SKM-1 (cell line): ENCODE data around the gene FUT7.
"Not testable (repeated sequence)": the region's sequence is repeated elsewhere in the genome, so short reads cannot be mapped to it uniquely, and the experiment has no call there.

Source experiments
- DNase-seq: peaks from one replicate; lab custom pipeline; 2025; ENCODE audit not compliant: unreplicated experiment; lab: John Stamatoyannopoulos, UW

Gene FUT7

GRCh38 chr9:137006116-137007003 lies 25.5 kb downstream of the FUT7 start:
- no peak for DNase-seq

GRCh38 chr9:137004285-137004684 lies 27.6 kb downstream of the FUT7 start:
- DNase-seq: not testable (repeated sequence)

GRCh38 chr9:137002646-137003041 lies 29.2 kb downstream of the FUT7 start:
- no peak for DNase-seq

GRCh38 chr9:137001857-137002645 lies 29.8 kb downstream of the FUT7 start:
- no peak for DNase-seq

- peak; percentile 85 for DNase-seq
Measured at GRCh38 chr9:137000177-137000930, 31.5 kb downstream of the FUT7 start.

GRCh38 chr9:136997830-136998234 lies 34.1 kb downstream of the FUT7 start:
- no peak for DNase-seq

GRCh38 chr9:136997371-136997770 lies 34.5 kb downstream of the FUT7 start:
- DNase-seq: no peak

GRCh38 chr9:136996361-136997292 lies 35.3 kb downstream of the FUT7 start, which contains the start of gene CLIC3:
Gene CLIC3 (minus strand): TSS chr9:136996568. CDS start chr9:136996543, 25 bp downstream.
- no peak for DNase-seq

GRCh38 chr9:136995772-136996311 lies 36.0 kb downstream of the FUT7 start:
- no peak for DNase-seq

- no peak for DNase-seq
Measured at GRCh38 chr9:136995362-136995761, 36.5 kb downstream of the FUT7 start.

- no peak for DNase-seq
Measured at GRCh38 chr9:136994888-136995230, 37.0 kb downstream of the FUT7 start.

GRCh38 chr9:136994180-136994887 lies 37.6 kb downstream of the FUT7 start:
- DNase-seq: no peak

- DNase-seq: no peak
Measured at GRCh38 chr9:136992819-136993369, 39.0 kb downstream of the FUT7 start.

- peak; percentile 85 for DNase-seq
Measured at GRCh38 chr9:136991993-136992818, 39.7 kb downstream of the FUT7 start, which contains the start of gene PAXX. Gene PAXX (plus strand): TSS chr9:136992422. CDS start chr9:136992444, 22 bp downstream.

GRCh38 chr9:136990242-136990911 lies 41.5 kb downstream of the FUT7 start:
- no peak for DNase-seq

- no peak for DNase-seq
Measured at GRCh38 chr9:136988872-136989271, 43.0 kb downstream of the FUT7 start.

GRCh38 chr9:136985853-136986252 lies 46.0 kb downstream of the FUT7 start:
- DNase-seq: no peak
